IPS DF 19.7 (cell line): Measurements from ENCODE around the gene CDKN1C.
A peak's percentile ranks its signal among the peaks of the same experiment; 100 is the strongest.

Experiments
- DNase-seq: peaks from one replicate; pipeline ENCODE4 v3.0.0-alpha.2; 2013; ENCODE audit warnings: low read depth, low spot score

Gene CDKN1C

DNA sequence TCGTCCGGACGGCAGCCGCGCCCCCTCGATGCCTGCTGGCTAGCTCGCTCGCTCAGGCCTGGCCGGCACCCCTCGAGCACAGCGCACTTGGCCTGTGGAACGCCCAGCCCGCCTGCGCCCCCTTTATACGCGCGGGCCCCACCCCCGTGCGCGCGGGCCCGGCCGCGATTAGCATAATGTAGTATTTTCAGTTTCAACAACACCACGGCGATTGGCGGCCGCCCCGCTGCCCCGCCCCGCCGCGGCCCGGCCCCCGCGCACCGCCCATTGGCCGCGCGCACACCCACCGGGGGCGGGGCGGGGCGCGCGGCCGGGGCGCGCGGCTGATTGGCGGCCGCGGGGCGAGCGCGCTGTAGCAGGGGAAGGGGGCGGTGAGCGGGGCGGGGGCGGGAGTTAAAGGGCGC, at the start of gene CDKN1C:
Gene CDKN1C, minus strand, starts transcription at position 98 of the 404 bp plus-strand sequence. CDS start 319 bp downstream, outside the sequence.
- no peak for DNase-seq

DNA sequence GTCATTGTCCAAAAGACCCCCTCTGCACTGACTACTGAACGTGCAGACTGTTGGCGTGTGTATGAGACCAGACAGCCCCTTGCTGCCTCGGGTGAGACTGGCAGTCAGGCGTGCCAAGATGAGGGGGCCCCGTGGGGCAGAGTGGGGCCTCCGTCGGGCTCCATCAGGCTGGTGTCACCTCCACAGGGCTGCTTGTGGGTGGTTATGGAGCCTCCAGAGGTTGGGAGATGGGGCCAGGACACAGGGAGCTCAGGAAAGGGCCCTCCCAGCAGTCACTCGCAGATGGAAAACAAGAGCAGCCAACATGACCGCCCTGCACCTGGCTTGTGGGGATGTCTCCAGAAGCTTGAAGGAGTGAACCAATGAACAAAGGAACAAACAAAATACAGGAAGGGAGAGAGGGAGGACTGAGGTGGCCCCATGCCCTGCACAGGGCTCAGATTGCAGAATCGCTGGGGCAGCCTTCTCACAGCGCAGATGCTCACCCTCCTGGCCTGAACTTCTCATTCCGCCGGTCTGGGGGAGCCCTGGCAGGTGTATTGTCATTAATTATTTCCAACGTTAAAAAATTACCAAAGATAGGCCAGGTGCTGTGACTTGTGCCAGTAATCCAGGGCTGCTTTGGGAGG, 49.1 kb upstream of the CDKN1C start:
- no peak for DNase-seq

DNA sequence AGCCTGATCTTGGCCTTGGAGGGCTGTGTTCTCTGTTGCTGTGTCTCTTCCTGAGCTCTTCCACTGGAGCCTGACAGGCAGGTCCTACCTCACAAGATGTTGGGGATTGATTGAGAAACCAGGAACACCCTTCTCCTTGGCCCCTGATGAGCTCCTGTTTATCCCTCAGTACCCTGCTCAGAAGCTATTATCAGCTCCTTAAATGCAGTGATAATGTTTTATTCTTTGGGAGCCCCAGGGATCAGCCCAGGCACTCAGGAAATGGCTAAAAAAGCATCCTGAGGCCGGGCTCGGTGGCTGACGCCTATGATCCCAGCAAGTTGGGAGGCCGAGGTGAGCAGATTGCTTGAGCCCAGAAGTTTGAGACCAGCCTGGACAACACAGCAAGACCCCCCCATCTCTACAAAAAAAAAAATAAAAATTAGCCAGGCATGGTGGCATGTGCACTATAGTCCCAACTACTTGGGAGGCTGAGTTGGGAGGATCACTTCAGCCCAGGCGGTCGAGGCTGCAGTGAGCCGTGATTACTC, 48.5 kb upstream of the CDKN1C start:
- no peak for DNase-seq

DNA sequence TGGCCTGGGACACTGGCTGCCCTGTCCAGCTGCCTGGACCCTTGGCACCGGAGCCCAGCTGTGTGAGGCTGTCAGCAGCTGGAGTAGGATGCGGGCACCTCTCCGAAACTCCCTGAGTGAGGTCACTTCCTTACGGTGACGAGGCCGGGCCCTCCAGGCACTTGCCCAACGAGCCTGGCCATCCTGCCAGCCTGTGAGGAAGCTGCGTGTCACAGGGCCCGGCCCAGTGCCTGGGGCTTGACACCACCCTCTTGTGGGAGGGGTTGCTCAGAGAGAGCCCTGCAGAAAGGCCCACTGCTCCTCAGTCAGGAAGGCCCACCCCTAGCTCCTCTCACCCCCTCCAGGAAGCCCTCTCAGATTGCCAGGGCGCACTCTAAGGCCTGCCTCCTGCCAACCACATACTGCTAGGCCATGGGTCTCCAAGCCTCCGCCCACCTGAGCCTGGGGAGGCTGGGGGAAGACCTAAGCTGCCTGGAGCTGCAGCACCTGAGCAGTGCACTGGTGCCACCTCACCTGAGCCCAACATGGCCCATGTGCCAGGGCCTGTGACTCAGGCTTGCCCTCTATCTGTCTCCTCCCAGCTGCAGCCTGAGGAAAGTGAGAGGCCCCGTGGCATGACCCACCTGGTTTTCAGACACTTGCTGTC, 47.9 kb upstream of the CDKN1C start:
- no peak for DNase-seq

DNA sequence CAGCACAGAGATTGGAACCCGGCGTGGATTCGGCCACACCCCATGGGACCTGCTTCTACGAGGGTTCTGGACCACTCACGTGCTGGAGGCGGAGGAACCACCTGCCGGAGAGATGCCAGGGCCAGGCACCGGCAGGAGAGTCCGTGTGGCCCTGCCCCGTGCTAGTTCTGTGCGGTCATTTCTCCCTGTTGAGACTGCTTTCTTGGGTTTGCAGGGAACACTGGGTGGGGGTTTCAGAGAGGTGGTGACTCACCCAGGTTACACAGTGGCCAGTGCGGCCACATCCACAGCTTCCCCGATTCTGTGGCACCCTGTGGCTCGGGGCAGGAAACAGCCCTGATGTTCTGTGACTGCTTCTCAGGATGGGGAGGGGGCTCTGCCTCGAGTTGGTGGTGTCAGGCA, 47.3 kb upstream of the CDKN1C start:
- no peak for DNase-seq

DNA sequence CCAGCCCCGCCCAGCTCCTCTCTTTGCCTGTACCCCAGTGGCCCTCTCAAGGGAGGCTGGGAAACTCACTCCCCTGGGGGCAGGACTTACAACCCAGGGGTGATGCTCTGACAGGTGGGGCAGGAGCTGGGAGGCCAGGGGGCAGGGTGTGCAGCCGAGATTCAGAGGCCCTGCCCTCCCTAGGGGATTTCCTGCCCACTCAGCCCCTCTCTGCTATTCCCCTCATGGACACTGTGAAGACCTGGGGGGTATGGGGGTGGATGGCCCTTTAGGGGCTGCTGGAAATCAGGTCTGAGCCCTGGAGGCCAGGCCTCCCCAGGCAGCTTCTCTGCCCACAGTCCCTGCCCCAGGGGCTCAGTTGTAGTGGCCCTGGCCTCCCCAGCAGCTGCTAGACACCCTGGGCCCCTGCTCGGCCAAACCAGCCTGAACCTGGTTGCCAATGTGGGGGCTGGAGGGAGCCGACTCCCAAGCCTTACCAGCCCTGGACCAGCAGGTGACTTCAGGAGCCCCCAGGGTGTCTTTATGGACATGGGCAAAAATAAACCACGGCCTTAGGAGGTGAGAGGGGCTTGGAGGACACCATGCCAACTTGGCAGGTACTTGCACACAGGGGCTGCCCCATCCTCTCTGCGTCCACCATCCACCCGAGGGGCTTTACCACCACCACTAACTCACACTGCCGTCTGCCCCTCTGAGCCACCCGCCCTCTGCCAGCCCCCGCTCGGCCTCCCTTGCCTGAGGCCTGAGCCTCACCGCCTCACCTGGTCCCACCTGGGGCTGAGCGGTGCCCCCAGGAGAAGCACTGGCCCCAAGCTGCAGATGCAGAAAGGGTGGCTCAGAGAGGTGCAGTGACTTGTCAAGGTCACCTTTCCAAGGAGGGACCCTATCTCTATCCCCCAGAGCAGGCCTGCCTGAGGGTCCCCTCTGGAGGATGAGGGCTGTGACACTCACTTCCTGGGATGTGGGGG, 46.5 kb upstream of the CDKN1C start:
- no peak for DNase-seq

DNA sequence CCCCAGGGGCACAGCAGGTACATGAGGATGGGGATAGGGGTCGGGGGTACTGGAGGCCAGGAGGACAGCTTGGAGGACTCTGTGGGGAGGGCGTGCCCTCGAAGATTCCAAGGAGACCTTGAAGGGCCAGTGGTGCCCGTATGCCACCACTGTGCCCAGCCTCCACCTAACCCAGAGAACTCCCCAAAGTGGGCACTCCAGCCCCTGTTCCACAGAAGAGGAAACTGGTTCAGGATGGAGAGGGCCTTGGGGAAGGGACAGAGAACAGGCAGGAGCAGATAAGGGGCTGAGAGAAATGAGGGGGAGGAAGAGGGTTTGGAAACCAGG, 45.8 kb upstream of the CDKN1C start:
- DNase-seq = no peak

DNA sequence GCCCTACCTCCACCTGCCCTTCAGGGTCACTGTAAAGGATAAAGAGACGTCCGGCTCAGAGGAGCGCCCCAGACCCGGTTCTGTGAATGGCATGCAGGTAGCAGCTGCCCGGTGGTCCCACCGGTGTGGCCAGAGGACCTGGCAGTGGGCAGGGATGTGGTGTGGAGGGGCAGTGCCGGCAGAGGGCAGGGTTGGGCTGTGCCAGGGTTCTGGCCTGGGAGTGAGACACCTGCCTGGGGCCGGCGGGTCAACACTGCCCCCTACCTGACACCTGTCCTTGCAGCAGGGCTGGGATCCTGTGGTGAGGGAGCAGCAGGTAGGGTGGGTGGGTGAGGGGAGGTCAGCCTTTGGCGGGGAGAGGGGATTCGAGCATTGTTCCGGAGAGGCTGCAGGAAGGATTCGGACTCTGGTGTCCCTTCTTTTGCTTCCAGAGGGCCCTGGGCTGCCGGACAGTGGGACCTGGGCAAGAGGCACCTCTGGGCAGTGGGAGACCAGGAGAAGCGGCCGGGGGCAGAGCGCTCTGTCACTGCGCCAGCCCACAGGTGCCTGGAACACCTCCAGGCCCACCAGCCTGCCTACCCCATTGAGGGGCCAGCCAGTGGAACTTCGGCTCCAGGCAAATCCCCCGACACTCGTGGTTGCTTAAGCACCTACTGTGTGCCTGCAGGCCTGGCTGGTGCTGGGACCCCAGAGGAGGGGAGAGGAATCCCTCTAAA, 45.3 kb upstream of the CDKN1C start:
- DNase-seq = peak; percentile 72

DNA sequence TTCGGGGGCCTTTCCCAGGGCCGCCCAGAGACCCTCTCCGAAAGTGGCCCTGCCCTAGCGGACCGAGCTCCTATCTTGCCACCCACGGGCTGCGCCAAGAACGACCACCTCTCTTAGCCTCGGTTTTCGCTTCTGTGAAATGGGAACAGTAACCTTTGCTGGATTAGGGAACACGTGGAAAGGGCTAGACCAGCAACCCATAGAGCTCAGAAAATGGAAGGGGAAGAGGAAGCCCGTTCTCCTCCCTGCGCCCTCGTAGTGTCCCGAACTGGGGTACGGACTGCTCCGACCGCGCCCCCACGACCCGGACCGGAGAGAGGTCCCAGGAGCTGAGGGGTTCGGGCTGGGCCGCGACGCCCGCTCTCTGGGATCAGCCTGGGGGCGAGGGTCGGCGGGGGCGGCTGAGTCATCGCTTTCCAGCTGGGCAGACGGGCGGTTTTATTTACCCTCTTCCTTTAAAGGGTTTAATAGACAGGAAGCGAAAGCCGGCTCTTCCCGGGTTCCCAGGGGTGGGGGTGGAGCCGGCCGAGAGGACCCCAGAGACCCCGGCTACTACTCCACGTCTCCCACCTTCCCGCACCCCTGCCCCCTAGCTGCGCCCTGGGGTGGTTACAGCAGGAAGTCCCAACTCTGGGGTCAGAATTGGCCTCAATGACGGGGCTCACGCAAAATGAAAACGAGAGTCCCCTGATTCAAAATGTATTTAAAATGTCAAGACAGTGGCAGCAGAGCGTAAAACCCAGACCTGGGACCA, 44.6 kb upstream of the CDKN1C start:
- no peak for DNase-seq

DNA sequence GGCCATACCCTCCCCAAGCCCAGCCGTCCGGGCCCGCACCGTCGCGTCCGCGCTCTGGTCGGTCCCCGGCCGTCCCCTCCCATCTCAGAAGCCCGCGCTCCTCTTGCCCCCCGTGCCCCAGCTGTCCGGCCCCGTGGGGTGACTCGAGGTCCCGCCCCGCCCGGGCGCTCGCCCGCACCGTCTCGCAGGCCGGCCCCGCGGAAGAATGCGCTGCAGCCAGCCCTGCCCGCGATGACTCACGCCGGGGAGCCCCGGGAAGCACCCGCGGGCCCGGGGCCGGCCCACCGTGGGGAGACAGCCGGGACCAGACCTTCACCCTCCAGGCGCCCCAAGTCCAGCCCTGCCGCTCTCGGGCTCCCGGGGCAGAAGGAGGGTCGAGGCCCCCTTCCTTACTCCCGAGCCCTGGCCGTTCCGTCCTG, 44.0 kb upstream of the CDKN1C start:
- no peak for DNase-seq

DNA sequence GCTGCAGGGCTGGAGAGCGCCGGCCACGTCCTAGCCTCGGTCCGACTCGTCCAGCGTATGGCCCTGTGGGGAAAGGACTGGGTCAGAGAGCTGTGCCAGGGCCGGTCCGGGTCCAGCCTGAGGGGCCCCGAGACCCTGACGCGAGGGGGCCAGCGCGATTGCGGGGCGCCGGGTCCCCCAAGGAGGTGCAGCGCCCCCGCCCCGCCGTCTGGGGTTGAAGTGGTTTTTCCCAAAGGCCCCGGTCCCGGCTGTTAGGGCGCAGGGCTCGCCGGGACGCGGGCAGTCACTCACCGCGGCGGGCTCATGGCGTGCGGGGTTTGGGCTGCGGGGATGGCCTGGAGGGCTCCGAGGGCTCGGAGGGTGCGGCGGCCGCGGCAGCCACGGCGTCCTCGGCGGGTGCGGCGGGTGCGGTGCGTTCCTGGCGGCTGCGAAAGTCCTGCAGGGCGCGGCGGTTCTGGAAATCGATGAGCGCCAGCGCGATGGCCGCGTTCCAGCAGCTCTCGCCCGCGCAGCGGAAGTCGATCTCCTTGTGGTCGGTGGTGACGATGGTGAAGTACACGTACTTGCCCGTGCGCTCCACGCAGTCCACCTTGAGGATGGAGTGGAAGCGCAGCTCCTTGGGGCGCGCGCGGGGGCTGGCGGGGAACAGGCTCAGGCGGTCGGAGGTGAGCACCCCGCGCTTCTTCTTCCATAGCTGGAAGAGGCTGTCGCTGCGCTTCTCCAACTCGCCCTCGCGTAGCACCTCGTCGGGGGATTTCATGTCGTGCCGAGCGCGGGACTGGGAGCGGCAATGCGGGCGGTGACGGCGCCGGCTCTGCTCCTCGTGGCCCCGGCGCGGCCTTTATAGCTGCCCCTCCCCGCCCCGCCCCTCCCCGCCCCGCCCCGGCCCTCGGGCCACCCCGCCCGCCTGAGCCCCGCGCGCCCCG, 43.3 kb upstream of the CDKN1C start, which contains the start of gene PHLDA2:
Gene PHLDA2, minus strand, starts transcription at position 816 of the 926 bp plus-strand sequence. Its CDS starts 56 bp downstream, at position 760.
- no peak for DNase-seq

DNA sequence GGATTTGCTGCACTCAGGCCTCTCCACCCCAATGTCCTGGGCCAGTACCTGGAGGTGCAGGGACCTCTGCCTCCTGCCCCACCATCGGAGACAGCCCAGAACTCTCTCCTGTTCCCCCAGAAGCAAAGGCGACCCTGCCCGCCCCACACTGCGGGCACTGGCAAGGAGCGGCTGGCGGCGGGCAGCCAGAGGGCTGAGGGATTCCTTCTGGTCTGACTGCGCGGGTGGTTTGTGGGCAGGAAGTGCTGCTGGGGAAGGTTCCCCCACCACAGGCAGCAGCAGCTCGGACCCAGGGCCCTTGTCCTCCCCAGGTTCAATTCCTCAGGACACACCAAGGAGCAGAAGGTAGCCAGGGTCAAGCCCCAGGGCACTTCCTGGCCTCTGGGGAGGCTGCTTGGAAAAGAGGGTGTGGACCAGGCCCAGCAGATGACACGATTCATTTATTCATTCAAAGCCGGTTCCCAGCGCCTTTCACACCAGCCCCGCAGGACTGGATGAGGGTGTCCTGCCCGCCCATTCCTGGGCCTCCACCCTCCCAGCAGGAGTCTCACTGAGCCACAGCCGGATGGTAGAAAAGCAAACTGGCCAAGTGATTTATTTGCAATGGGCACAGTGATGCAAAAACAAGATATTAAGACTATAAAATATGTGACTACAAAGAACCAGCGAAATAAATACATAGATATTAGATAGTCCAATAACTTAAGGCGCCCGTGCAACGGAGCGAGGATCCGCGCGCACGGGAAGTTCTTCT, 42.5 kb upstream of the CDKN1C start:
- DNase-seq = no peak

DNA sequence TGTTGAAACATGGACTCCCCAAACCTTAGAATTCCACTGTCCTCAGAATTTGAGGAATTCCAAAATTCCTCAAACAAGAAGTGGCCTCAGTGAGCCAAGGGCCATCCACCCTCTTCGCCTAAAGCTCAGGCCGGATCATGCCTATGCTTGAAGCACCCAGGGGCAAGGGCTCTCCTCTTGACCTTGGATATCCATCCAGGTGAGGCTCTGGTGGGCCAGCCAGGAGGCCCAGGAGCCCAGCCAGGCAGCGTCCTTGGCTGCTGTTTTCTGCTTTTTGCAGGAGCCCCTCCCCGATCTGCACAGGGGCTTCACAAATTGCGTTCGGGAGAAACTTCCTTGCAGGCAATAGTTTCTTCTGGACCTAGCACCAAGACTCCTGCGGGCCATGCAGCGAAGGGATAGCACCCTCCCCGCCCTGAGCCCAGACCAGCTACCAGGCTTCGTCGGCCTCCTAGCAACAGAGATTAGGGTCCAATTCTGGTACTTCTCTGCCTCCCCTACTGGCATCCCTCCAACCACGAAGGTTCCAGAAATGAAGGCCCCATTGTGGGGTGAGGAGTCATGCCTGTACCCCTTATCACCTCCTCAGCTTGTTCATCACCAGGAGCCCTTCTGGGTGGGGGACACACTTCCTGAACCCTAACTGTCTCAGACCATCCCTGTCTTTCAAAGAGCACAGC, 41.7 kb upstream of the CDKN1C start:
- DNase-seq = no peak

DNA sequence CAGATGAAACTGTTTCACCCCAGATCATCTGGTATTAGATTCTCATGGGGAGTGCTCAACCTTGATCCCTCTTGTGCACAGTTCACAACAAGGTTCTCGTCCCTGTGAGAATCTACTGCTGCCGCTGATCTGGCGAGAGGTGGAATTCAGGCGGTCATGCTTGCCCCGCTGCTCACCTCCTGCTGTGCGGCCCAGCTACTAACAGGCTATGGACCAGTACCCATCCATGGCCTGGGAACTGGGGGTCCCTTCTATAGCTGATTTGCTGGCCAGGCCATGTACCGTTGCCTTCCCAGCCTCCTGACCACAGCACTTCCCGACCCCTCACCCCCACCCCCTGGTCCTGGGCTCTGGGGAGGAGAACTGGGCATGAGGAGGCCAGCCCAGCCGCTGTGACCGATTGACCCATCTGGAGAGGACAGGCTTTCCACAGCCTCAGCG, 41.1 kb upstream of the CDKN1C start:
- DNase-seq = no peak

DNA sequence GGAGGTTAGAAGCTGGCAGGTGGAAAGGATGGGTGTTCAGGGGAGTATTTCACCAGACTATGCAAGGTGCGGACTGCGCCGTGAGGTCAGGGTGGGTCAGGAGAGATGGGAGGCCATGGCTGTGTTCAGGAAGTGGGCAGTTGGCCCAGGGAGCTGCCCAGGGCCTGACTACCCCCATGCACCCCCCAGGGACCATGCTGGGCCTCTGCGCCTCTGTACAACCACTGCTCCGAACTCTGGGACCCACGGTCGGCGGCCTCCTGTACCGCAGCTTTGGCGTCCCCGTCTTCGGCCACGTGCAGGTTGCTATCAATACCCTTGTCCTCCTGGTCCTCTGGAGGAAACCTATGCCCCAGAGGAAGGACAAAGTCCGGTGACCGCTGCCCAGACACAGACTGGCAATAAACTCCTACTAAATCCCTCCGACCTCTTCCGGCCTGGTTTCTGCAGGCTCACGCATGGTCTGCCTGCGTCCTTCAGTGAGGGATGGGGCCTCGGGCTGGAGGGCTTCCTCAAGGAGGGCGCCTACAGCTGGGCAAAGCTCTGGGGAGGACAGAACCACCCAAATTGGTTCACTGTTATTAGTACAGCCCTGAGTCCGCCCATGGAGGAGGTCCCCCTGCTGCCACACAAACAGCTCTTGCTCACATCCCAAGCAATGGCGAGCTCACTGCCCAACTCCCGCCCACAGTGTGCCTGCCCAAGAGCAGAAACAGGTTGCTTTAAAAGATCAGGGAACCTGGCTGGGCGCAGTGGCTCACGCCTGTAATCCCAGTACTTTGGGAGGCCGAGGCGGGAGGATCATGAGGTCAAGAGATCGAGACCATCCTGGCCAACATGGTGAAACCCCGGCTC, 39.5 kb upstream of the CDKN1C start:
- no peak for DNase-seq

DNA sequence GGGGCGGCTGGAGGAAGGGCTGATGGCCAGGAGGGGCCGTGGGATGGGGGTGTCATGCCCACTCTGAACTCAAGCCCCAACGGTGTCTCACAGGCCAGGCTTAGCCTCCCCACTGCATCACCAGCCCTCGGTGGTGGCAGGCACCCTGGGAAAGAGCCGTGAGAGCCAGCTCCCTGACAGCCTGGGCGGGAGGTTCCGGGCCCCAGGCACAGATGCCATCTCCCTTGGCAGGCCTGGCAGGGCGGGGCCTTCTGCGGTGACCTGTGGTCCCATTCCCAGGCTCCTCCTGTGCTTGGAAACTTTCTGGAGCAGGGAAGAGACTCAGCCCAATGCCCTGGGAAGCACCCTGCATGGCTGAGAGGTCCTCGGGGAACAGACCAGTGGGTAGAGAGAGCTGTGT, 38.8 kb upstream of the CDKN1C start:
- no peak for DNase-seq
